DMS153 (cell line): ENCODE measurements around the gene PAX1.

Experiments
- DNase-seq: peaks from one replicate; lab custom pipeline; 2025; lab: John Stamatoyannopoulos, UW

Gene PAX1

GRCh38 chr20:21703717-21704407 lies 1.6 kb upstream of the PAX1 start:
- no peak for DNase-seq

GRCh38 chr20:21704408-21705385 lies 767 bp upstream of the PAX1 start:
- DNase-seq = no peak

DNA sequence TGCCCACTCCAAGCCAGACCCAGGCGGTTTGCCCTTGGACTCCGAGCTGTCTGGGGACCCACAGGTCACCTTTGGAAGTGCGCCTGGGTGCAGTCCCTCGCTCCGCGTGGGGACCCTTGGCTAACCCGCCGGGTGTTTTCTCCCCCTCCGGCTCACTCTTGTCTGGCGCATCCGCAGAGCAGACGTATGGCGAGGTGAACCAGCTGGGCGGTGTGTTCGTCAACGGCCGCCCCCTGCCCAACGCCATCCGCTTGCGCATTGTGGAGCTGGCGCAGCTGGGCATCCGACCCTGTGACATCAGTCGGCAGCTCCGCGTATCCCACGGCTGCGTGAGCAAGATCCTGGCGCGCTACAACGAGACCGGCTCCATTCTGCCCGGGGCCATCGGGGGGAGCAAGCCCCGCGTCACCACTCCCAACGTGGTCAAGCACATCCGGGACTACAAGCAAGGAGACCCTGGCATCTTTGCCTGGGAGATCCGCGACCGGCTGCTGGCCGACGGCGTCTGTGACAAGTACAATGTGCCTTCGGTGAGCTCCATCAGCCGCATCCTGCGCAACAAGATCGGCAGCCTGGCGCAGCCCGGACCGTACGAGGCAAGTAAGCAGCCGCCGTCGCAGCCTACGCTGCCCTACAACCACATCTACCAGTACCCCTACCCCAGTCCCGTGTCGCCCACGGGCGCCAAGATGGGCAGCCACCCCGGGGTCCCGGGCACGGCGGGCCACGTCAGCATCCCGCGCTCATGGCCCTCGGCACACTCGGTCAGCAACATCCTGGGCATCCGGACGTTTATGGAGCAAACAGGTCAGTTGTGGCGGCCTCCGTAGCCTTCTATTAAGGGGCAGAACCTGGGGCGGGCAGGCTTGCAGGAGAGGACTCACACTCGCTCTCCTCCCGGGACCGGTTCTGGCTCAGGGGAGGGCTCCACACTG lies 1.1 kb downstream of the PAX1 start:
- no peak for DNase-seq

DNA sequence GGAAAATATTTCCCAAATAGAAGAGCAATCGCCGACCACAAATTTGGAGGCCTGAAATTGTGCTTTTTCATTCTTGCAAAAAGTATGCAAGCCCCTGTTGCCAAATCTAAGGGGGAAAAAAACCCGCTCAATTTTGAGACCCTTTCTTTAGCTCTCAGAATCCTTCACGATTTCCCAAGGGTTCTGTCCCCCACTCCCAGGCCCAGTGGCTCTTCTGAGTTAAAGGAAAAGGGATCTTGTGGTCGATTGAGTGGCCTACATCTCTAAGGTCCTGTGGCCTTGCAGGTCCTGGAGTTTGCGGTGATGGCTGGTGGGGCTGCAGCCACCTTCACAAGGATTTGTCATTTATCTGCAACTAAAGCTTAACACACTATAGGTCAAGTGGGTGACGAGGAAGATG lies 1.8 kb downstream of the PAX1 start:
- no peak for DNase-seq

DNA sequence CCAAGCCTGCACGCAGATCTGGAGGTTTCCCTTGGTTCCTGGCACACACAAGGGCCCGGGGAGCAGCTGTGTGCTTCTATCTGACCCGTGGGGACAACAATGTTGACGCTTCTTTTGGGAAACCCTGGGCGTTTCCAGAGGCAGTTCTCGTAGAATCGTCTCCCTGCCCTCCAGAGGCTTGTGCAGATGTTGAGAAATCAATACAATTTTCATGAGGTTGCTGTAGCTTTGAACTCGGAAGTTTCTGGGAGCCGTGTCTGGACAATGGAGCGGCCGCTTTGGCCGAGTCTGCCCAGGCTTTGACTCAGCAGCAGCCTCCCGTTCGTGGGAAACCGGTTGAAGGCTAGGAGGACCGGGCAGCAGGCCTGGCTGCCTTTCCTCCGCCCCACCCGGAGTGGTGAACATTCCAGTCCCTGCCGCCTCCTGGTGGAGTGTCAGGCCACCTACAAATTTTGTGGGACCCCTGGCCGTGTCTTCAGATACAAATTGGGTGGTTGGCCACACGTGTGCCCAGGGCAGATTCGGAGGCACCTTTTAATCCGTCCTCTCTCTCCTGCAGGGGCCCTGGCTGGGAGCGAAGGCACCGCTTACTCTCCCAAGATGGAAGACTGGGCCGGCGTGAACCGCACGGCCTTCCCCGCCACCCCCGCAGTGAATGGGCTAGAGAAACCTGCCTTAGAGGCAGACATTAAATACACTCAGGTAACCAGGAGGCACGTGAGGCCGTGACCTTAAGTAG lies 2.7 kb downstream of the PAX1 start:
- DNase-seq = no peak

DNA sequence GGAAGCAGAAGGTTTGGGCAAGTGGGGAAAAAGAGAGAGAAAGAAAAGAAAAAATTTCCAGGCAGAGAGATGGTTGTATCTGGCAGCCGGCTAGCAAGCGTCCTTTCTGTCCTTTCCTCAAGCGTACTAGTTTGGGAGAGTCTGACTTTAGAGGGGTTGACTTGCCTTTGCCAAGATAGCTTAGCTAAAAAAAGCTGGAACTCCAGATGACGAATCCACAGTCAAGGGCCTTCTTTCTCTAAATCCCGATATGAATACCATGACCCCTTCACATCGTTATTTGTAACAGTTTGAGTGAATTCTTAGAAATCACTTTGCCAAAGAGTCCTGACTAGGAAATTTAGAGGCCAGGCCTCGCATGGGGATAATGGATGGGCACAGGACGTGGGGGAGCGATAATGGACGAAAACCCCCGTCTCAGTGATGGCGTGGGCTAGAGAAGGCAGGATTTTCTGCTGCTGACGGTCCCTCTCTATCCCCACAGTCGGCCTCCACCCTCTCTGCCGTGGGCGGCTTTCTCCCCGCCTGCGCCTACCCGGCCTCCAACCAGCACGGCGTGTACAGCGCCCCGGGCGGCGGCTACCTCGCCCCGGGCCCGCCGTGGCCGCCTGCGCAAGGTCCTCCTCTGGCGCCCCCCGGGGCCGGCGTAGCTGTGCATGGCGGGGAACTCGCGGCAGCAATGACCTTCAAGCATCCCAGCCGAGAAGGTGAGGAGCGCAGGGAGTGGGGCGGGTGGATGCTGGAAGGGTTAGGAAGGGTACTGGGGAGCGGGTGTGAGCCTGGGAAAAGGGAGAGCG lies 3.5 kb downstream of the PAX1 start:
- no peak for DNase-seq

DNA sequence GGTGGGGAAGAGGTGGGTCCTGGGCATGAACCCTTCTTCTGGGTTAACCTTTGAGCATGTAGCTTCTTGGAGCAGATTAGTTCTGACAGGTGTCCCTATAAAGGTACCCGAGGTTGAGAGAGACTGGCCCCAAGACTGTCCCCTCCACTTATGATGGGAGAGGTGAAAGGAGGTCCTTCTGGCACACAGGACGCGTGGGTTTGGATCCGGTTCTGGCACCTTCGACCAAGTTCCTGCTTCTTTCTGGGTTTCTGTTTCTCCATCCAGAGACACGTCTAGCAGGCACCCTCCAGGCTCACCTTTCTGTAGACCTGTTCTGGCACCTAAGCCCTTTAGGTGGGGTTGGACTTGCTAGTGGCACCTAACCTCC lies 4.1 kb downstream of the PAX1 start:
- DNase-seq = no peak

GRCh38 chr20:21710341-21710740 lies 4.9 kb downstream of the PAX1 start:
- no peak for DNase-seq

DNA sequence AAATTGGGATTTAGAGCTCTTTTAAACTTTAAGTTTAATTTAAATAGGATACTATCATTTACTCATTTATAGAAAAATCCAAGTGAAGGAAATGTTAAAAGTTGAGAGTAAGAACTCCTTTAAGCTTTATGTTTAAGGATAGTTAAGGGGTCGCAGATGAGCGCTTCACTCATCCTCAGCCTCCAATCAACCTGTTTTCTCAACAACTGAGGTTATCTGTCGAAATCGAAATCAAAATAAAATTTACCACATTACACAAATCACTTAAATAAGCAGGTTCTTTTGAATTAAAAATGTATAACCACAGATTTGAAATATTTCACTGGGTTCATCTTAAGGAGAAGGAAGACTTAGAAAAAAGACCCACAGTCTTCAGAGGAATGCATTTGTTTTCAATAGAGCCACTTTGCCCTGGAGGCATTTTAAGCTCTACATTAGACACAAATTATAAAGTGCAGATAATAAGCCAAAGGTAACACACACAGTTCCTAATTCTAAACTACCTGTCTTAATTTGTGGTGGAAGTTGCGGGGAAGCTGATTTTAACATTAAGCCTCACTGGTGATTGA lies 5.5 kb downstream of the PAX1 start:
- DNase-seq = no peak

DNA sequence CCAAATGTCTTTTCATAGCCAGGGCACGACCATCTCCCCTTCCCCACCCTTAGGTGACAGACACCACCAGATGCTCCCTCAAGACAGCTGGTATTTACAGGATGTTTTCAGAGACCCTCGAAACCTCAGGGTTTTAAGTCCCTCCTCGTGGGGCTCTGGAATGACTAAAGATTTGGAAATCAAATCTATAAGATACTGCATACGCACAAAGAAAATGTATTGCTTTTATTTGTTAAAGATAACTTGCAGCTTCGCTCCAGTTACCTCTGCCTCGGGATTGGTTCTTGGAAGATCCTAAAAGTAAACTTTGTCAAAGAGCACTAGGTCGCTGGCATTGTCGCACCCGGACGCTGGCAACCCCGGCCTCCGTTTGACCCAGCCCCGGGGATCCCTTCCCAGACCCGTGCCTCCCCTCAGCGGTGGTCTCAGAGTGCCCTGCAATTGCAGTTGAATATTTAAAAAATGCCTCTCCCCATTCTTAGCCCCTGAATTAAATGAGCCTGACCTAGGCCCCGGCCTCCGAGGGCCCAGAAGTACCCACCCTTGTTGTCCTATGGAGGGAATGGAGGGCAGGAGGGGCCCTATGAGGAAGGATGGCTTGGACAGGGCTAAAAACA lies 7.1 kb downstream of the PAX1 start:
- DNase-seq = no peak

DNA sequence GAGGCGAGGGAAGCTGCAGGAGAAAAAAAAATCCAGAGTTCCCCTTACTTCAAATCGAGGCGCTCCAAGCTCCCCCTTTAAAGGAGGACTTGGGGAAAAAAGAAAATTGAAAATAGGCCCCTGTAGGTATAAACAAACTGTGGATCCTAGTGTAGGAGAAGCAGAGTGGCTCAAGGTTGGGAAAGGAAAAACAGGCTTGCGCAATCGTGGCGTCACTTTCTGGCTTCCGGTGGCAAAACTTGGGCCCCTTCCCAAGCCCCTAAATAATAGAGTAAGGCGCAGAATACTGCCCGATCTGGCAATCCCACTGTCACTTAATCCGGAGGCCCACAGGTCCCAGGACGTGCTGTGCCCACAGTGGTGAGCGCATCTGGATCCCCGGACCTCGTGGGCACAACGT lies 8.0 kb downstream of the PAX1 start:
- no peak for DNase-seq

- no peak for DNase-seq
These were observed 8.4 kb downstream of the PAX1 start for GRCh38 chr20:21713901-21714296.

DNA sequence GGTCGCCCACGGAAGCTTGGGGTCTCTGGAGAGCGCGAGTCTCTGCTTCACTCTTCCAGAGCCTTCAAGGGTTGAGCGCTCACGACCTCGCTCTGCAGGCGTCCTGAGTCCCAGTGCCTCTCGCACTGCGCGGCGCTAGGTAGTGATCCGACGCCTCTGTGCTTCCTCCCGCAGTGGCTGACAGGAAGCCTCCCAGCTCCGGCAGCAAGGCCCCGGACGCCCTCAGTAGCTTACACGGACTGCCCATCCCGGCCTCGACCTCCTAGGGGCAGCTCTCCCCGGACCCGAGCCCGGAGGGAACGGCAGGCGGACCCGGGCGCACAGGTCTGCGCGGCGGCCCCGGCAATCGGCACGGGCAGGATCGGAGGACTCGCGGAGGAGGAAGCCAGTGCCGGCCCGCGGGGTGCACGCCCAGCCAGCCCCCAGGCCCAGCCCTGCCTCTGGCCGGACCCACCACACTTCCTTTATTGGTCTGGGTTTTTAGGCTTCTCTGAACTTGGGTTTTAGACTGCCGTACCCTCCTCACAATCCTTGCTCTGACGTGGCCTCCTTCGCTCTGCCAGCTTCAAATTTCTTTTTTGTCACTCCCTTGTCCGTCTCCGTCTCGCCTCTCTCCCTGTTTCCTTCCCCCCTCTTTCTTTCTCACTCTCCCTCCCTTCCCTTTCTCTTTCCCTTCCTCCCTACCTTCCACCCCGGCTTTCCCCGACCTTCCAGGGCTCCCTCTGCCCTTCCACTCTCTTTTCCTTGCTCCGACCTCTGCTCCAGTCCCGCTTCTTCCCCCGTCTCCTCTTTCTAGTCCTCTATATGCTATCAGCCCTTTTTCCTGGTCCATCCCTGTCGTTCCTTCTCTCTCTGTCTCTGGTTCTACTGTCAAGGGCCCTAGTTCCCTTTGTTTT lies 9.1 kb downstream of the PAX1 start:
- peak; percentile 8 for DNase-seq

DNA sequence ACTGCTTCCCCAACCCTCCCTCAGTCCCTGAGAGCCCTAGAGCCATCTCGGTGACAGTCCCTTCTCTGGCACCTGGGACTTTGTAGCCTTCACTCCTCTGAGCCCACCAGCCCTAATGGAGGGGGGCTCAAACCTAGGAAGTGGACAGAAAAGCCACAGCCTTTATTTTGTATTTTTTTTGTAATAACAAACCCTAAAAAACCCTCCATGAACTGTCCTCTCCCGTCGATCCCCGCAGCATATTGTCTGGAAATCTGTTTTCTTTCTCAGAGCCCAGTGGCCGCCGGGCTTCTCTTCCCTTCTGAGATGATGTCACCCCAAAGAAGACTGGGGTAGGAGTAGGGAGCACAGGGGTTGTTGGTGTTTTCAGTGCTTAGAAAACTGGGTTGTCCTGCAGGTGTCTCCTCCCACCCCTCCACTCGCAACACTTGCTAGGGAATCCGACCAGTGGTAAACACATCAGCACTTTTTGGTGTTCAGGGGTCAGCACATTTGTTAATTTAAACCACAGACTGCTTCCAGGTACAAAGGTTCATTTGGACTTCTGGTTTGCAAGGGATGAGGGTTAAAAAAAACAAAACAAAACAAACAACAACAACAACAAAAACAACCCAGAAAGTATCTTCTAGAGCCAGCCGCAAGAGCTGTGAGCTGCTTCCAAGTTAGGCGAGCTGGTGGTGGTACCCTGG lies 9.9 kb downstream of the PAX1 start:
- DNase-seq = no peak

- DNase-seq = peak; percentile 56
These were observed 14.2 kb downstream of the PAX1 start for GRCh38 chr20:21719592-21720214.

GRCh38 chr20:21725892-21726291 lies 20.4 kb downstream of the PAX1 start:
- no peak for DNase-seq

DNA sequence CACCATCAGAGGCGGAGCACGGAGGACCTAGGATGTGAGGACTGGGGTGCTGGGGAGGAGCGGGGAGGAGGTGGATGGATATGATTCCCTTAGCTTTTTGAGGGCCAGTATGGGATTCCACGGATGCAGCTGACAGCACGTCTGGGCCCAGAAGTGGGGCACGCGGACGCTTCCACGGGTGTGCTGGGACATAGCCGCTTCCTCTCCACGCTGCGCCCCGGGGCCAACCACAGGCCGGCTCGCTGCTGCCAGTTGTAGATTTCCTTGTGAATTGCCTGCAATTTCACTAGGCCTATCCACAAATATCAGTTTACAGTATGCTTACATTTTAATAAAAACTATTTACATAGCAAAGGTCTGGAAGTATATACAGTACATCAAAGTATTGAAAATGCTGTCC lies 23.9 kb downstream of the PAX1 start:
- DNase-seq = no peak

- DNase-seq = peak; percentile 45
These were observed 33.7 kb downstream of the PAX1 start for GRCh38 chr20:21739161-21739560.
